HCEC 1CT (cell line): ENCODE measurements around the gene HBZ.
"Not testable (repeated sequence)": the region's sequence is repeated elsewhere in the genome, so short reads cannot be mapped to it uniquely, and the experiment has no call there.

Experiments
- DNase-seq: peaks from one replicate; pipeline ENCODE4 v3.0.0-alpha.2; 2017

Gene HBZ

DNA sequence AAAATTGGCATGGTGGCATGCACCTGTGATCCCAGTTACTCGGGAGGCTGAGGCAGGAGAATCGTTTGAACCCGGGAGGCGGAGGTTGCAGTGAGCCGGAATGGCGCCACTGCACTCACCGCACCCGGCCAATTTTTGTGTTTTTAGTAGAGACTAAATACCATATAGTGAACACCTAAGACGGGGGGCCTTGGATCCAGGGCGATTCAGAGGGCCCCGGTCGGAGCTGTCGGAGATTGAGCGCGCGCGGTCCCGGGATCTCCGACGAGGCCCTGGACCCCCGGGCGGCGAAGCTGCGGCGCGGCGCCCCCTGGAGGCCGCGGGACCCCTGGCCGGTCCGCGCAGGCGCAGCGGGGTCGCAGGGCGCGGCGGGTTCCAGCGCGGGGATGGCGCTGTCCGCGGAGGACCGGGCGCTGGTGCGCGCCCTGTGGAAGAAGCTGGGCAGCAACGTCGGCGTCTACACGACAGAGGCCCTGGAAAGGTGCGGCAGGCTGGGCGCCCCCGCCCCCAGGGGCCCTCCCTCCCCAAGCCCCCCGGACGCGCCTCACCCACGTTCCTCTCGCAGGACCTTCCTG, 27.7 kb downstream of the HBZ start, which contains the start of gene HBQ1:
Gene HBQ1, plus strand, starts transcription at position 359 of the 575 bp plus-strand sequence. Its CDS starts 28 bp downstream, at position 387.
- no peak for DNase-seq

DNA sequence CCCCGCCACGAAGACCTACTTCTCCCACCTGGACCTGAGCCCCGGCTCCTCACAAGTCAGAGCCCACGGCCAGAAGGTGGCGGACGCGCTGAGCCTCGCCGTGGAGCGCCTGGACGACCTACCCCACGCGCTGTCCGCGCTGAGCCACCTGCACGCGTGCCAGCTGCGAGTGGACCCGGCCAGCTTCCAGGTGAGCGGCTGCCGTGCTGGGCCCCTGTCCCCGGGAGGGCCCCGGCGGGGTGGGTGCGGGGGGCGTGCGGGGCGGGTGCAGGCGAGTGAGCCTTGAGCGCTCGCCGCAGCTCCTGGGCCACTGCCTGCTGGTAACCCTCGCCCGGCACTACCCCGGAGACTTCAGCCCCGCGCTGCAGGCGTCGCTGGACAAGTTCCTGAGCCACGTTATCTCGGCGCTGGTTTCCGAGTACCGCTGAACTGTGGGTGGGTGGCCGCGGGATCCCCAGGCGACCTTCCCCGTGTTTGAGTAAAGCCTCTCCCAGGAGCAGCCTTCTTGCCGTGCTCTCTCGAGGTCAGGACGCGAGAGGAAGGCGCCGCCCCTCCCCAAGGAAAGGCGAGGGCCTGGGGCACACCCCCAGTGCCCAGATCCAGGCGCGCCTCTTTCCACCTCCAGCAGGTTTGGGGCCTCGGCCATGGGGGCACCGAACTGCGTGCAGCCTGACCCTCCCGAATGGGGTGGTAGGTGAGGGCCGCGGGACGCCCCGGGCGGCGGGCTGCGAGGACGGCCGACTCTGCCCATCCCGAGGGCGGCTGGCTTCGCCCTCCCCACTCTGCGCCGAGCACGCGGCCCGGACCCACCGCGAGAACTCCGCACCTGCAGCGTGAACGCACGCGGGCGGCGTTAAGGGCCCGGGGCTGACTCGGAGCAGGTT, 28.5 kb downstream of the HBZ start:
- peak; percentile 41 for DNase-seq

DNA sequence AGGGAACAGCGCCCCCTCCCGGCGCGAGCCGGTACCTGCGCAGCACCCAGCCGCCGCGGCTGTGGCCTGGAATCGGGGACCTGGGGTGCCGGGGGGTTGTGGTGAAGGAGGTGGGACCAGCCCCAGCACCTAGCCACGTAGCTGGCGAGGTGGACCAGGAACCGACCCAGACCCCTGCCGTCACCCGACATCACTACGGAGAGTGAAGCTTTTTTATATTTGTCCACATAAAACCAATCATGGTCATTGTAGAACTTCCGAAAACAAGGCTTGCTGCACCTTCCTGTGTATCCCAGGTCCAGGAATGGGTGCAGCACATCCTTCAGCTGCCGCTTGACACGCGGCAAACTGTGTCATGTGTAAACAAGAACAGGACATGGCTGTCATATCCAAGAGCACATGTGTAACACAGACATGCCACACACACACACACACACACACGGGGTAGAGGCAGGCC, 29.1 kb downstream of the HBZ start:
- DNase-seq: no peak

DNA sequence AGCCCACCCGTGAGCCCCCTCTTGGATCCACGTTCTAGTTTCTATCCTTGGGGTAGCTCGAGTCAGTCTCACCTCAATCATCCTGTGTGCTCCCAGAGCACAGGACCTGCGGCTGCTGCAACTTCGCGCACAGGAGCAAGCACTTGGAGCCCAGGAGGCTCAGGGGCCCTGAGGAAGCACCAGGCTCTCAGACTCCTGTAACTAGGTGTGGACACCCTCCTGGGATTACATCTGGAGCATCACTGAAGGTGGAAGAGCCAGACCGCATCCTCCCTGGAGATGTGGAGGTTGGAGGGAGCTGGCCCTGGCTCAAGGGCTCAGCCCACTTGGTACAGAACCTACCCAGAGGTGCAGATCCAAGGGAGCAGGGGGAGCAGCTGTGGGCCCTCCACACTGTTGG, 30.6 kb downstream of the HBZ start:
- no peak for DNase-seq

DNA sequence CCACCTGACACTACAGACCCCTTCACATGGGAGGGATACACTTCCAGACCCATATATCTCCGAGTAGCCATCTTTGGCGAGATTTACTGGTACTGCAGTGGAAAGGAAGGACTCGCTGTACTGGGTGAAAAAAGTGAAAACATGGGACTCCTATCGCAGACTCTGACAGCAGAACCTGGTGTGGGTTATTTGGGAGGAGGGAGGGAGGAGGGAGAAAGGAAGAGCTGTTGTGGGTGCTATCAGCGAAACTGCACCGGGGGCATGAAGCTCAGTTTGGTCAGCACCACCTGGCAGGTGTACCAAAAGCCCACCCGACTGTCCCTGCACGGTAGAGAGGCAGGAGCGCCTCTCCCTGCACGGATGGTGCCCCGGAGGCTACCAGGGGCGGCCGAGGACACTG, 32.8 kb downstream of the HBZ start:
- no peak for DNase-seq

DNA sequence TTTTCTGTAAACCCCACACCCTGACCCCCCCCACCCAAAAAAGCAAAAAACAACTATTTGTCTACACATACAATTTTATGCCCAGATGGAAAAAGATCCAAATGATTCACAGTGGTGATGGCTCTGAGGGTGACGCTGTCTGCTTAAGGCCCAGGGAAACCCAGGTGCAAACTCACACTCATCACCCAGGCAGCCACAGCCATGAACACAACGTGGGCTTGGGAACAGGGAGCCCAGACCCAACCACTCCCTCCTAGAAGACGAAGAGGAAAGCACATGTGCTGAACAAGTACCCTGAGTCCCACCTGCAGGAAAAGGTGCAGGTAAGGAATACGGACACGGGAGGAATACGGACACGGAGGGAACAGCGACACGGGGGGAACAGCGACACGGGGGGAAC, 33.2 kb downstream of the HBZ start:
- no peak for DNase-seq

DNA sequence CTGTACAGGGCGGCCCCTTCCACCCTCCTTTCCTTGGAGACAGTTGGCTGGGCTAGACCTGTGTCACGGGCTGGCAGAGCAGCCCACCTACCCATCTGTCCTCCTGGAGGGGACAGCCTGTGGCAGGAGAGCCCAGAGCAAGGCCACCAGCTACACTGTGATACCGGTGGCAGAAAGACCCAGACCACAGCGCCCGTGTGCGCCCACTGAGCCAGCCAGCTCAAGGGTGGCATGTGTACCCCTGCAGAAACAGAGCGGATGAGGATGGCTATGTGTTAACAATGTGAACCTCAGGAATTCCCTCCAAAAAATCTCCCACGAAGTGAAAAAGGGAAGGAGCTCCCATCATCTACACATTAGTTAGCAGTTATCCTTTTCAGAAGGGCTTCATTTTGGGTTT, 34.9 kb downstream of the HBZ start:
- DNase-seq: no peak

DNA sequence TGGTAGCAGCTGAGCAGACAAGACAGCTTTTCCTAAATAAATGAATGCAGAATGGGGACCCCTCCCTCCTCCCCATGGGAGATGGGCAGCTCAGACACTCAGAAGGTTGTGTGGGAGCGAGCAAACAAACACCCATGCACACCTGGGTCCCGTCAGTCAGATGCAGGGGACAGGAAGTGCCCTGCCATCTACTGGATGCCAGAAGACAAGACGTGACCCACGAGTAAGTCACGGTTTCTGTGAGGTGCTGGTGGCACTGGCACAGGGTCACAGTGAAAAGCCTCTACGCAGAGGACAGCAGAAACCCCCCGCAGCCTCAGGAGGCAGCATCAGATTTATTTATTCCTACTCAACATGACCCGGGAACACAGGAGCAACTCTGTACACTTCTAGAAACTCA, 36.2 kb downstream of the HBZ start:
- no peak for DNase-seq

DNA sequence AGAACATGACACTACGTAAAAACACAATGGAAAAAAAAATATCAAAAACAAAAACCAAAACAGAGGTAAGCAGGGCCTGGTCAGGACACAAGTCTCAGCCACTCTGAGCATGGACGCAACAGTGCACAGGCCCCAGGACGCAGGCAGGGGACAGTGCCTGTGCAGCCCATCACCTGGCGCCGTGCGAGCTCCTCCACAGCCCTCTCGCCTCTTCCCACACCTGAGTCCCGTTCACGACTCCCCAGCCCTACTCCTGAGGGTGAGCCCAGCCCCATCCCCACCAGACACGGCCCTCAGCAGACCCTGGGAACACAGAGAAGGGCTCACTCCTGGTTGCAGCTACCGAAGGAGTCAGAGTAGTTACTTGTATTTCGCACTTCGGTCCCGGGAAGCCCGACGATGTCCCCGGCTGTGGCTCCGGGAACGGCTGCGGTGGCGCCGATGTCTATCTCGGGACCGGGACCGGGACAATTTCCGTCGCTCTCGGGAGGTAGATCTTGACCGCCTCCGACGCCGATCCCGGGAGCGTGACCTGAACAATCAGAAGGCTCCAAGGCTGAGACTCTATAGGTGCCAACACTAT, 37.3 kb downstream of the HBZ start:
- no peak for DNase-seq

- DNase-seq: no peak
Measured at GRCh38 chr16:191831-192230, 39.4 kb downstream of the HBZ start.

DNA sequence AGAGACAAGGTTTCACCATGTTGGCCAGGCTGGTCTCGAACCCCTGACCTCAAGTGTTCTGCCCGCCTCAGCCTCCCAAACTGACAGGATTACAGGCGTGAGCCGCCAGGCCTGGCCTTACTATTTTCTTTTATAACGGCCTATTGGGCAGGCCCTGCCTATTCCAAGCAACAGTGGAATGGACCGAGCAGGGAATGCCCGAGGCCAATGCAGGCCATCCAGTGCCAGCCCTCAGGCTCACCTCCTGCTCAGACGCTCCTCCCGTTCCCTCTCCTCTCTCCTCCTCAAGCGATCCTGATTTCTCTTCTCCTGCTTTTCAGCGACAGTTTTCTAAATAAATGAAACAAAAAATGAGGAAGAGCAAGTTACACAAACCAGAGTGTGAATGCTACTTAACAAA, 40.2 kb downstream of the HBZ start:
- no peak for DNase-seq

DNA sequence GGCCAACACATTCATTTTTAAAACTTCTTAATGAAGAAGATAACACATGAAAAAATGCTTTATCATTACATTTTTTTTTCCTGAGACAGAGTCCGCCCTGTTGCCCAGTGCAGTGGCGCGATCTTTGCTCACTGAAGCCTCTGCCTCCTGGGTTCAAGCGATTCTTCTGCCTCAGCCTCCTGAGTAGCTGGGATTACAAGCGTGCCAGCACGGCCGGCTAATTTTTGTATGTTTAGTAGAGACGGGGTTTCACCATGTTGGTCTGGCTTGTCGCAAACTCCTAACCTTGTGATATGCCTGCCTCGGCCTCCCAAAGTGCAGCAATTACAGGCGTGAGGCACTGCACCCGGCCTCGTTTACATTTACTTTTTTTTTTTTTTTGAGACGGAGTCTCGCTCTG, 41.0 kb downstream of the HBZ start:
- no peak for DNase-seq

DNA sequence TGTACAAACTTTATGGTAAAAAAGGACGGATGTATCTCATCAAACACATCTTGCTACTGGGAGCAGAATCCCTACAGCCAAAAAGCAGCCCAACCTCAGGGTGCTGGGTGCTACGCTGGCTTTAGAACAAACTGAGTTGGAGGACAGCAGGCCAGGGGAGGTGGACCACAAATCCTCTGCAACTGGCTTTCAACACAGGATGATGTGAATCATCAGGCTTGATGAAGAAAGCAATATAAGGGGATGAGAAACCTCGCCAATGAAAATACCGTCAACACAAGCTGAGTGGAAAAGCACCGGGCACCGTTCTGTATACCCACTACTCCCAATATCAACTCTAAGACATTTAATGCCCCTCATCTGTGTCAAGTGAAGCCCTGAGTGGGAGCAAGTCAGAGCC, 42.1 kb downstream of the HBZ start:
- no peak for DNase-seq

- DNase-seq: peak; percentile 70
Measured at GRCh38 chr16:200388-200787, 47.9 kb downstream of the HBZ start.

- DNase-seq: no peak
Measured at GRCh38 chr16:203246-203645, 50.8 kb downstream of the HBZ start.

GRCh38 chr16:204046-204445, 51.6 kb downstream of the HBZ start:
- DNase-seq: not testable (repeated sequence)
